ENCODE data around the gene UBALD2. TPM values are rescaled to one million over a fixed set of nuclear protein-coding genes. Genes with fewer than 3 reads are reported as not detected.
A peak's percentile ranks its signal among the peaks of the same experiment; 100 is the strongest.

Gene UBALD2
- total and polyA plus RNA-seq, 2 of the 4 experiments (the other 2 are of a cell fraction) = 0.90 to 12.1 TPM

- in situ Hi-C loops (cut with MboI; ENCODE audit: low sequenced_read_pairs) = no loop called here
- H2BK15ac ChIP-seq (ENCODE audit: low read depth, low read length) = no peak overlapping the region
- no peak overlapping the region for H3K9ac ChIP-seq (ENCODE audit: low read depth, low read length)
- dilution Hi-C loops (cut with HindIII; ENCODE audit: low sequenced_read_pairs, unreplicated experiment) = no loop called here
- TF ChIP-seq ELK1 (IDR thresholded peaks at IDR 0.05; ENCODE audit: borderline replicate concordance, low read depth, low read length) = no peak
- TF ChIP-seq CEBPB (IDR thresholded peaks at IDR 0.05; ENCODE audit: low read depth, low read length) = peak; percentile 50; the same call in 1 of the 2 replicates
- peak; percentile 82 for TF ChIP-seq FOS (IDR thresholded peaks at IDR 0.05; ENCODE audit: low read depth, low read length)
- TF ChIP-seq NFE2L2 (IDR thresholded peaks at IDR 0.05; ENCODE audit: low read depth, low read length) = peak; percentile 73
- TF ChIP-seq POLR2A (IDR thresholded peaks at IDR 0.05; ENCODE audit: low read depth, low read length) = no peak
- TF ChIP-seq CTCF (conservative IDR thresholded peaks at IDR 0.05; ENCODE audit: low read depth, low read length) = no peak
- TF ChIP-seq RCOR1 (IDR thresholded peaks at IDR 0.05; ENCODE audit: insufficient replicate concordance, low read length) = peak; percentile 77
- TF ChIP-seq MAZ (IDR thresholded peaks at IDR 0.05; ENCODE audit: borderline replicate concordance, low read depth, low read length) = no peak
- TF ChIP-seq BHLHE40 (IDR thresholded peaks at IDR 0.05; ENCODE audit: low read depth, low read length) = peak; percentile 37; the same call in 1 of the 2 replicates
- no peak; the same call in 1 of the 2 replicates for TF ChIP-seq SMC3 (IDR thresholded peaks at IDR 0.05; ENCODE audit: low read depth, low read length)
- 0 out of 2 replicates have a peak, but pooled peaks have one; percentile 32 for TF ChIP-seq MAFK (IDR thresholded peaks at IDR 0.05; ENCODE audit: low read depth, low read length)
- TF ChIP-seq MXI1 (IDR thresholded peaks at IDR 0.05; ENCODE audit: borderline replicate concordance, low read depth, low read length) = no peak
- H3K18ac ChIP-seq (ENCODE audit: low read depth, low read length) = no peak overlapping the region
- H2AK9ac ChIP-seq (replicated peaks; ENCODE audit: low read depth, low read length, poor library complexity) = no peak overlapping the region
- peak overlapping the region; percentile 58; the same call in 1 of the 2 replicates for H3K4ac ChIP-seq (ENCODE audit: low read depth, low read length)
- H3K56ac ChIP-seq (ENCODE audit: extremely low read depth, insufficient read depth, low read length) = no peak overlapping the region
- no CpG with 5 or more reads among the region's 2 CpGs for WGBS, 2 experiments (ENCODE audit: extremely low coverage in 2 of 2, insufficient read length in 1 of 2)
- peak overlapping the region; percentile 90; the same call in 1 of the 2 replicates for H2AK5ac ChIP-seq (ENCODE audit: low read depth, low read length)
- H3K4me2 ChIP-seq (ENCODE audit: low read depth, low read length) = peak overlapping the region; percentile 14; the same call in 1 of the 2 replicates
- H2BK120ac ChIP-seq (ENCODE audit: low read depth, low read length) = no peak overlapping the region
- intact Hi-C loops (cut with micrococcal nuclease) = no loop called here
- H3K79me1 ChIP-seq (ENCODE audit: low read depth in 1 of 2, low read length in 2 of 2) = peaks cover 0 to 3% of the 10 kb centered on the region in 2 experiments; a peak in 1 of 4 replicates
- H4K8ac ChIP-seq (ENCODE audit: low read depth in 2 of 2, low read length in 2 of 2) = peak overlapping the region in 1 of 2 experiments; percentile 31; a peak in 2 of 4 replicates
- ATAC-seq (ENCODE audit: low read depth) = peak; percentile 91
- peak overlapping the region; percentile 49; the same call in 1 of the 2 replicates for H3K27ac ChIP-seq (ENCODE audit: insufficient read depth, low read length)
- CTCF ChIA-PET = interaction anchor here (0.6 kb wide), 1 partner anchor 18 kb away, joined by 4 read pairs; no protein-coding TSS in a partner anchor
- peak; percentile 98 for DNase-seq
- H4K91ac ChIP-seq (ENCODE audit: insufficient read depth, low read depth, low read length) = no peak overlapping the region
- POLR2A ChIA-PET (ENCODE audit: unreplicated experiment) = interaction anchor here (0.6 kb wide), 1 partner anchor 9 kb away, joined by 3 read pairs; no protein-coding TSS in a partner anchor
- no peak overlapping the region for H3K4me3 ChIP-seq (ENCODE audit: insufficient read depth, low read depth, low read length)
- H4K5ac ChIP-seq (ENCODE audit: low read depth, low read length) = no peak overlapping the region
- no peaks in the 10 kb centered on the region for H3K9me3 ChIP-seq (ENCODE audit: control insufficient read depth, insufficient read depth, low read length)
- no peak overlapping the region for H3K14ac ChIP-seq (replicated peaks; ENCODE audit: low read depth, low read length)
- H3K9me1 ChIP-seq (ENCODE audit: insufficient read depth, low read length) = peaks cover 3% of the 10 kb centered on the region; the same call in 1 of the 2 replicates
- peaks cover 4% of the 10 kb centered on the region; the same call in 1 of the 2 replicates for H3K27me3 ChIP-seq (ENCODE audit: control insufficient read depth, insufficient read depth, low read length)
- H4K20me1 ChIP-seq (ENCODE audit: insufficient read depth, low read length) = 0 out of 2 replicates have a peak, but pooled peaks cover 3% of the 10 kb centered on the region
- no peak overlapping the region for H2BK20ac ChIP-seq (ENCODE audit: low read depth, low read length)
- no peak overlapping the region for H3K23ac ChIP-seq (ENCODE audit: low read depth, low read length)
- peaks cover 3% of the 10 kb centered on the region for H3K4me1 ChIP-seq (ENCODE audit: control insufficient read depth, insufficient read depth, low read length)
- peak overlapping the region; percentile 88 for H2BK5ac ChIP-seq (ENCODE audit: low read depth, low read length, poor library complexity, severe bottlenecking)
- no peak overlapping the region for H2AFZ ChIP-seq (replicated peaks; ENCODE audit: low read length, poor library complexity)
- no peaks in the 10 kb centered on the region for H3K36me3 ChIP-seq (ENCODE audit: control insufficient read depth, insufficient read depth, low read length)
- no TSS peak for BruUV-seq (replicated peaks)
Observed at GRCh38 chr17:76232342-76232741, 32.8 kb upstream of the UBALD2 start.

Measured in IMR-90 (cell line).